IMR-90 (cell line): ENCODE measurements around the gene DNMT3L.

Source experiments
- POLR2A ChIP-seq: IDR thresholded peaks from 2 replicates; pipeline ENCODE4 v1.6.1; 2012; ENCODE audit warnings: mild to moderate bottlenecking, low read depth, low read length
- RFX5 ChIP-seq: IDR thresholded peaks from 2 replicates; pipeline ENCODE4 v1.8.0; 2012; ENCODE audit warnings: low read depth, mild to moderate bottlenecking, low read length, moderate library complexity
- TF ChIP-seq, protein P1 (sequence below): conservative IDR thresholded peaks from 2 replicates; pipeline ENCODE4 v1.5.1; 2012; ENCODE audit warnings: mild to moderate bottlenecking, low read depth, low read length, improper control_type of control experiment

DNA sequence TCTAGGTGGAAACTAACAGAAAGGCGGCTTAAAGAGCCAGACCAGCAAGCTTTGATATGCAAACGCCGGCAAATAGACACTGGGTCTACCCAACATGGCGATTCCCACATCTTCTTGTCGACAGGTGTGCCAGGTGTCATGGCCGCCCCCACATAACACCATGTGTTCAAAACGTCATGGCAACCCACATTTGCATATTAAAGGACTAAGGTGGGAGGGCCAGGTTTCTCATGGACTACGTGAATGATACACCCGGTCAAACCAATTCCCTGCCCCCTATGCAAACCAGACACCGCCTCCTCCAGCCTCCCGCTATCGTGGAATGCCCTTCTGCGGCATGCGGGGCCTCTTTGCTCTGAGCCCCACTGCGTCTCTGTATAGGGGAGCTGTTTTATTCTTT is 62.2 kb downstream of the DNMT3L start:
- TF ChIP-seq POLR2A (no peak), RFX5 (no peak)
- TF ChIP-seq, protein P1, sequence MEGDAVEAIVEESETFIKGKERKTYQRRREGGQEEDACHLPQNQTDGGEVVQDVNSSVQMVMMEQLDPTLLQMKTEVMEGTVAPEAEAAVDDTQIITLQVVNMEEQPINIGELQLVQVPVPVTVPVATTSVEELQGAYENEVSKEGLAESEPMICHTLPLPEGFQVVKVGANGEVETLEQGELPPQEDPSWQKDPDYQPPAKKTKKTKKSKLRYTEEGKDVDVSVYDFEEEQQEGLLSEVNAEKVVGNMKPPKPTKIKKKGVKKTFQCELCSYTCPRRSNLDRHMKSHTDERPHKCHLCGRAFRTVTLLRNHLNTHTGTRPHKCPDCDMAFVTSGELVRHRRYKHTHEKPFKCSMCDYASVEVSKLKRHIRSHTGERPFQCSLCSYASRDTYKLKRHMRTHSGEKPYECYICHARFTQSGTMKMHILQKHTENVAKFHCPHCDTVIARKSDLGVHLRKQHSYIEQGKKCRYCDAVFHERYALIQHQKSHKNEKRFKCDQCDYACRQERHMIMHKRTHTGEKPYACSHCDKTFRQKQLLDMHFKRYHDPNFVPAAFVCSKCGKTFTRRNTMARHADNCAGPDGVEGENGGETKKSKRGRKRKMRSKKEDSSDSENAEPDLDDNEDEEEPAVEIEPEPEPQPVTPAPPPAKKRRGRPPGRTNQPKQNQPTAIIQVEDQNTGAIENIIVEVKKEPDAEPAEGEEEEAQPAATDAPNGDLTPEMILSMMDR: no peak
